Natural killer cell (primary cell): ENCODE data around the gene DDX28. TPM values are rescaled to one million over a fixed set of nuclear protein-coding genes. Genes with fewer than 3 reads are reported as not detected.
"Not testable (repeated sequence)": the region's sequence is repeated elsewhere in the genome, so short reads cannot be mapped to it uniquely, and the experiment has no call there.

Experiments used
- ATAC-seq, 3 donors: fragments of 150-1000 bp in 2 of 3; fragments of 200-7000 bp in 1 of 3; cut with Tn5 transposase; 1 replicate in 1 of 3; 2 replicates in 2 of 3; pipeline ENCODE4 v1.10.0; 2021; ENCODE audit warnings: mild to moderate bottlenecking in 2 of 3, moderate library complexity in 2 of 3
- DNase-seq, 2 donors: peaks; one replicate each; pipeline versions ENCODE4 v3.0.0 to v3.0.0-alpha.2; 2013 to 2021; ENCODE audit warnings: mixed read lengths in 1 of 2
- H3K27ac ChIP-seq: one replicate; pipeline ENCODE4 v1.5.1; 2013; ENCODE audit warnings: mild to moderate bottlenecking, low read length
- H3K27me3 ChIP-seq: one replicate; pipeline ENCODE4 v1.6.1; 2013; ENCODE audit warnings: low read length; ENCODE audit not compliant: control insufficient read depth, insufficient read depth
- H3K36me3 ChIP-seq: one replicate; pipeline ENCODE4 v1.6.1; 2013; ENCODE audit warnings: low read length; ENCODE audit not compliant: control insufficient read depth, insufficient read depth
- H3K4me1 ChIP-seq: one replicate; pipeline ENCODE4 v1.6.1; 2013; ENCODE audit warnings: low read length; ENCODE audit not compliant: control insufficient read depth, insufficient read depth
- H3K4me3 ChIP-seq: one replicate; pipeline ENCODE4 v1.5.1; 2013; ENCODE audit warnings: low read length
- H3K9me3 ChIP-seq: one replicate; pipeline ENCODE4 v1.6.1; 2013; ENCODE audit warnings: low read length; ENCODE audit not compliant: control insufficient read depth, insufficient read depth
- H3K27ac Mint-ChIP-seq, 2 donors: one replicate each; pipeline ENCODE4 v1.8.0; 2022; ENCODE audit warnings: mild to moderate bottlenecking in 2 of 2, mixed read lengths in 2 of 2, moderate library complexity in 1 of 2
- H3K27me3 Mint-ChIP-seq, 2 donors: one replicate each; pipeline ENCODE4 v1.8.0; 2022; ENCODE audit warnings: low read depth in 2 of 2, mixed read lengths in 2 of 2
- H3K36me3 Mint-ChIP-seq: one replicate; pipeline ENCODE4 v1.8.0; 2022; ENCODE audit warnings: mixed read lengths
- H3K4me1 Mint-ChIP-seq, 2 donors: one replicate each; pipeline ENCODE4 v1.8.0; 2022; ENCODE audit warnings: mixed read lengths in 2 of 2
- H3K4me3 Mint-ChIP-seq: one replicate; pipeline ENCODE4 v1.8.0; 2022; ENCODE audit warnings: mild to moderate bottlenecking, moderate library complexity, mixed read lengths
- H3K9me3 Mint-ChIP-seq, 2 donors: one replicate each; pipeline ENCODE4 v1.8.0; 2022; ENCODE audit warnings: mixed read lengths in 2 of 2
- CTCF ChIP-seq: fragments of 200-600 bp; IDR thresholded peaks from one replicate; pipeline ENCODE4 v1.8.0; 2022; ENCODE audit warnings: antibody characterized with exemption
- WGBS: methylation state at CpG from one replicate; pipeline ENCODE4 v1.1.7; 2013; ENCODE audit warnings: missing lambda C conversion rate; ENCODE audit not compliant: insufficient coverage; 5-methylcytosine and 5-hydroxymethylcytosine counted together
- intact Hi-C: fragments of 100-400 bp; cut with micrococcal nuclease; formaldehyde crosslinking; loops from one replicate; pipeline ENCODE4 v1.14.2; 2022
- total RNA-seq, 4 donors: library from RNA; stranded (reverse); fragments of 120-200 nt in 1 of 4; gene quantifications; one replicate each; pipeline versions ENCODE4 v1.2.3 to v1.2.4, GENCODE V29; 2013 to 2022

Gene DDX28
- total RNA-seq, 3 donors from 2014 or later (not counting 1 experiment from before 2014, with no cell fraction given), result 17.4 to 19.0 (median 17.9) TPM

GRCh38 chr16:67975321-67976105 is 47.5 kb downstream of the DDX28 start:
- H3K4me3 ChIP-seq, result no peak overlapping the region
- no peak overlapping the region for H3K4me3 Mint-ChIP-seq
- no peak for ATAC-seq
- no peak for TF ChIP-seq CTCF
- no peak for DNase-seq
- no peaks in the 10 kb centered on the region for H3K9me3 Mint-ChIP-seq
- H3K27me3 ChIP-seq, result no peaks in the 10 kb centered on the region
- H3K4me1 ChIP-seq, result no peaks in the 10 kb centered on the region
- WGBS, result 57% methylated on average over 14 of the region's 14 CpGs
- H3K27me3 Mint-ChIP-seq, result no peaks in the 10 kb centered on the region
- H3K36me3 ChIP-seq, result no peaks in the 10 kb centered on the region
- intact Hi-C loops, result no loop called here
- H3K27ac ChIP-seq, result no peak overlapping the region
- H3K4me1 Mint-ChIP-seq, result no peaks in the 10 kb centered on the region
- H3K36me3 Mint-ChIP-seq, result no peaks in the 10 kb centered on the region
- no peaks in the 10 kb centered on the region for H3K9me3 ChIP-seq
- no peak overlapping the region for H3K27ac Mint-ChIP-seq

GRCh38 chr16:67972285-67972684 is 50.7 kb downstream of the DDX28 start:
- H3K36me3 ChIP-seq, H3K4me3 ChIP-seq, H3K4me3 Mint-ChIP-seq, H3K36me3 Mint-ChIP-seq, H3K27me3 Mint-ChIP-seq, H3K9me3 ChIP-seq, H3K27me3 ChIP-seq, H3K9me3 Mint-ChIP-seq, H3K27ac Mint-ChIP-seq, ATAC-seq, H3K27ac ChIP-seq, intact Hi-C loops, DNase-seq: not testable (repeated sequence)
- WGBS, result 93% methylated on average over 7 of the region's 7 CpGs
- H3K4me1 Mint-ChIP-seq, result peaks cover 13 to 18% of the 10 kb centered on the region in 2 donors
- H3K4me1 ChIP-seq, result peaks cover 15% of the 10 kb centered on the region

GRCh38 chr16:67971111-67971510 is 51.9 kb downstream of the DDX28 start:
- WGBS, result 92% methylated on average over 8 of the region's 9 CpGs

More at GRCh38 chr16:67971111-67971510, 51.9 kb downstream of the DDX28 start:
- no peak for TF ChIP-seq CTCF
- H3K9me3 ChIP-seq, result no peaks in the 10 kb centered on the region
- Mint-ChIP-seq H3K27ac (peak overlapping the region in 1 of 2 donors; percentile 16), H3K4me1 (peaks cover 17 to 22% of the 10 kb centered on the region in 2 donors), H3K9me3 (no peaks in the 10 kb centered on the region), H3K36me3 (no peaks in the 10 kb centered on the region), H3K4me3 (peak overlapping the region; percentile 55), H3K27me3 (no peaks in the 10 kb centered on the region)
- DNase-seq (no peak), ATAC-seq (no peak)
- H3K27me3 ChIP-seq, result no peaks in the 10 kb centered on the region
- intact Hi-C loops, result no loop called here
- H3K36me3 ChIP-seq, result no peaks in the 10 kb centered on the region
- H3K4me1 ChIP-seq, result peaks cover 27% of the 10 kb centered on the region
- no peak overlapping the region for H3K4me3 ChIP-seq
- no peak overlapping the region for H3K27ac ChIP-seq

Other genes starting within 250 kb of the DDX28 start
- gene RANBP10, start 216.7 kb downstream of the DDX28 start, total RNA-seq, result 10 to 100 TPM; 20.9 to 25.8 (median 24.5) TPM
- under 1 TPM in 2 of 3 donors, not detected in 1; 0.15 to 0.68 TPM for gene TSNAXIP1, start 216.3 kb downstream of the DDX28 start, total RNA-seq
- 10 to 100 TPM; 25.5 to 35.8 (median 30.3) TPM for gene THAP11, start 180.9 kb downstream of the DDX28 start, total RNA-seq
- 10 to 100 TPM; 43.2 to 47.1 (median 43.3) TPM for gene NUTF2, start 176.3 kb downstream of the DDX28 start, total RNA-seq
- gene CENPT, start 175.5 kb downstream of the DDX28 start, total RNA-seq, result 10 to 100 TPM; 68.6 to 81.3 (median 78.9) TPM
- gene EDC4, start 150.2 kb downstream of the DDX28 start, total RNA-seq, result 100 to 1,000 TPM in 2 of 3 donors, 10 to 100 TPM in 1; 91.9 to 111 (median 105) TPM
- 1 to 10 TPM in 1 of 3 donors, under 1 TPM in 1, not detected in 1; 0.70 to 1.3 TPM for gene NRN1L, start 138.3 kb downstream of the DDX28 start, total RNA-seq
- gene PSKH1, start 130.0 kb downstream of the DDX28 start, total RNA-seq, result 10 to 100 TPM; 16.8 to 24.7 (median 19.5) TPM
- 10 to 100 TPM; 14.3 to 17.2 (median 15.0) TPM for gene CTRL, start 91.4 kb downstream of the DDX28 start, total RNA-seq
- 100 to 1,000 TPM; 237 to 247 (median 243) TPM for gene PSMB10, start 86.4 kb downstream of the DDX28 start, total RNA-seq
- gene LCAT, start 79.1 kb downstream of the DDX28 start, total RNA-seq, result 10 to 100 TPM in 2 of 3 donors, 1 to 10 TPM in 1; 7.1 to 12.4 (median 11.5) TPM
- 10 to 100 TPM; 30.0 to 47.0 (median 30.5) TPM for gene SLC12A4, start 54.6 kb downstream of the DDX28 start, total RNA-seq
- gene DPEP3, start 42.7 kb downstream of the DDX28 start, total RNA-seq, result under 1 TPM; 0.53 to 1.00 (median 0.96) TPM
- 10 to 100 TPM; 47.2 to 64.1 (median 61.8) TPM for gene DPEP2, start 23.7 kb downstream of the DDX28 start, total RNA-seq
- gene DPEP2NB, start 7.3 kb downstream of the DDX28 start, total RNA-seq, result not detected
- 10 to 100 TPM; 21.6 to 24.2 (median 22.7) TPM for gene DUS2, start 52 bp upstream of the DDX28 start, total RNA-seq
- gene NFATC3, start 62.1 kb upstream of the DDX28 start, total RNA-seq, result 100 to 1,000 TPM; 241 to 282 (median 263) TPM
- not detected for gene ESRP2, start 212.9 kb upstream of the DDX28 start, total RNA-seq
- gene PLA2G15, start 222.1 kb upstream of the DDX28 start, total RNA-seq, result 10 to 100 TPM in 2 of 3 donors, 1 to 10 TPM in 1; 5.6 to 13.0 (median 12.7) TPM
- 10 to 100 TPM; 46.6 to 84.9 (median 69.6) TPM for gene SLC7A6, start 241.3 kb upstream of the DDX28 start, total RNA-seq